Liver (tissue), 9 donors: ENCODE results near the gene RAB35. TPM values are rescaled to one million over a fixed set of nuclear protein-coding genes. Genes with fewer than 3 reads are reported as not detected.

Experiments
- DNase-seq: peaks from one replicate; pipeline ENCODE4 v3.0.0-alpha.2; 2017; ENCODE audit warnings: low spot score
- H3K27ac ChIP-seq, 2 donors: one replicate each; pipeline ENCODE4 v1.7.0; 2013; ENCODE audit warnings: inconsistent platforms in 2 of 2, low read length in 2 of 2, control low read depth in 1 of 2, low read depth in 1 of 2, mild to moderate bottlenecking in 1 of 2
- H3K27me3 ChIP-seq, 4 donors: one replicate each; pipeline versions ENCODE4 v1.6.1 to v1.7.0; 2013; ENCODE audit warnings: low read length in 3 of 4, inconsistent platforms in 1 of 4, mild to moderate bottlenecking in 1 of 4, moderate library complexity in 1 of 4; ENCODE audit not compliant: control insufficient read depth in 4 of 4, insufficient read depth in 4 of 4
- H3K36me3 ChIP-seq, 4 donors: one replicate each; pipeline versions ENCODE4 v1.6.1 to v1.7.0; 2013; ENCODE audit warnings: low read length in 3 of 4, mild to moderate bottlenecking in 3 of 4, low read depth in 1 of 4, moderate library complexity in 1 of 4; ENCODE audit not compliant: control insufficient read depth in 4 of 4, insufficient read depth in 3 of 4
- H3K4me1 ChIP-seq, 4 donors: one replicate each; pipeline versions ENCODE4 v1.6.1 to v1.7.0; 2013; ENCODE audit warnings: low read length in 3 of 4, mild to moderate bottlenecking in 3 of 4, moderate library complexity in 1 of 4; ENCODE audit not compliant: control insufficient read depth in 4 of 4, insufficient read depth in 4 of 4
- H3K4me3 ChIP-seq, 3 donors: one replicate each; pipeline versions ENCODE4 v1.6.1 to v1.7.0; 2013; ENCODE audit warnings: low read length in 3 of 3, control low read depth in 1 of 3, low read depth in 1 of 3, mild to moderate bottlenecking in 1 of 3
- H3K9ac ChIP-seq, 2 donors: one replicate each; pipeline ENCODE4 v1.7.0; 2013; ENCODE audit warnings: low read length in 2 of 2, mild to moderate bottlenecking in 2 of 2, moderate library complexity in 2 of 2, control low read depth in 1 of 2, low read depth in 1 of 2
- H3K9me3 ChIP-seq, 4 donors: one replicate each; pipeline versions ENCODE4 v1.6.1 to v1.7.0; 2013; ENCODE audit warnings: low read length in 3 of 4; ENCODE audit not compliant: control insufficient read depth in 4 of 4
- EGR1 ChIP-seq, 2 donors: IDR thresholded peaks; 2 replicates each; pipeline ENCODE4 v1.6.1; 2016 to 2018; ENCODE audit warnings: antibody characterized with exemption in 2 of 2, low read depth in 2 of 2
- FOXA1 ChIP-seq: IDR thresholded peaks from 2 replicates; pipeline ENCODE4 v1.6.1; 2016; ENCODE audit warnings: antibody characterized with exemption
- FOXA2 ChIP-seq: IDR thresholded peaks from 2 replicates; pipeline ENCODE4 v1.6.1; 2016; ENCODE audit warnings: antibody characterized with exemption
- GABPA ChIP-seq, 2 donors: IDR thresholded peaks in 1 of 2; conservative IDR thresholded peaks in 1 of 2; 2 replicates each; pipeline ENCODE4 v1.6.1; 2016; ENCODE audit warnings: antibody characterized with exemption in 2 of 2, mild to moderate bottlenecking in 1 of 2, moderate library complexity in 1 of 2
- HNF4A ChIP-seq, 2 donors: conservative IDR thresholded peaks; 2 replicates each; pipeline ENCODE4 v1.6.1; 2016; ENCODE audit warnings: antibody characterized with exemption in 2 of 2, mild to moderate bottlenecking in 2 of 2
- HNF4G ChIP-seq: IDR thresholded peaks from 2 replicates; pipeline ENCODE4 v1.6.1; 2016; ENCODE audit warnings: antibody characterized with exemption
- JUND ChIP-seq, 2 donors: IDR thresholded peaks; 2 replicates each; pipeline ENCODE4 v1.6.1; 2016; ENCODE audit warnings: antibody characterized with exemption in 2 of 2
- NR2F2 ChIP-seq: IDR thresholded peaks from 2 replicates; pipeline ENCODE4 v1.6.1; 2016; ENCODE audit warnings: antibody characterized with exemption
- RAD21 ChIP-seq, 2 donors: IDR thresholded peaks; 2 replicates each; pipeline ENCODE4 v1.6.1; 2016; ENCODE audit warnings: antibody characterized with exemption in 2 of 2, mild to moderate bottlenecking in 2 of 2
- RXRA ChIP-seq, 2 donors: IDR thresholded peaks; 2 replicates each; pipeline ENCODE4 v1.6.1; 2017 to 2018; ENCODE audit warnings: antibody characterized with exemption in 2 of 2, mild to moderate bottlenecking in 1 of 2
- SP1 ChIP-seq: IDR thresholded peaks from 2 replicates; pipeline ENCODE4 v1.6.1; 2018; ENCODE audit warnings: antibody characterized with exemption, mild to moderate bottlenecking
- TAF1 ChIP-seq: conservative IDR thresholded peaks from 2 replicates; pipeline ENCODE4 v1.6.1; 2016; ENCODE audit warnings: antibody characterized with exemption, mild to moderate bottlenecking
- YY1 ChIP-seq: IDR thresholded peaks from 2 replicates; pipeline ENCODE4 v1.6.1; 2016; ENCODE audit warnings: antibody characterized with exemption, mild to moderate bottlenecking
- WGBS: extraction: QIAGEN DNeasy Blood & Tissue Kit; methylation state at CpG from one replicate; pipeline ENCODE4 v1.1.7; 2013; 5-methylcytosine and 5-hydroxymethylcytosine counted together
- polyA plus RNA-seq, 2 donors: library from polyadenylated mRNA; stranded (reverse) in 1 of 2; unstranded in 1 of 2; fragments of 200-250 nt in 1 of 2; fragments of >200 nt in 1 of 2; fragmentation: Nextera tagmentation in 1 of 2; extraction: Ambion mirVana in 1 of 2; gene quantifications; one replicate each; pipeline versions ENCODE4 v1.2.1 to v1.2.3, GENCODE V29; 2013 to 2015
- total RNA-seq, 2 donors: library from RNA; depleted of rRNA; stranded (reverse); fragments of >200 nt; gene quantifications; one replicate each; pipeline ENCODE4 v1.2.3, GENCODE V29; 2014
- TF ChIP-seq, protein P1 (sequence below): IDR thresholded peaks from 2 replicates; pipeline ENCODE4 v1.6.1; 2016; ENCODE audit warnings: antibody characterized with exemption
- TF ChIP-seq, protein P2 (sequence below): IDR thresholded peaks from 2 replicates; pipeline ENCODE4 v1.6.1; 2016; ENCODE audit warnings: antibody characterized with exemption
- TF ChIP-seq, protein P3 (sequence below): IDR thresholded peaks from 2 replicates; pipeline ENCODE4 v1.6.1; 2016; ENCODE audit warnings: antibody characterized with exemption
- TF ChIP-seq, protein P4 (sequence below): IDR thresholded peaks from 2 replicates; pipeline ENCODE4 v1.6.1; 2016; ENCODE audit warnings: antibody characterized with exemption, mild to moderate bottlenecking
- donor health status: healthy.
- donor health status: healthy.
- donor health status: healthy.
- donor health status: healthy.
- donor health status: healthy.

Gene RAB35
- total and polyA plus RNA-seq, 4 donors, result 7.4 to 14.4 (median 10.2) TPM

DNA sequence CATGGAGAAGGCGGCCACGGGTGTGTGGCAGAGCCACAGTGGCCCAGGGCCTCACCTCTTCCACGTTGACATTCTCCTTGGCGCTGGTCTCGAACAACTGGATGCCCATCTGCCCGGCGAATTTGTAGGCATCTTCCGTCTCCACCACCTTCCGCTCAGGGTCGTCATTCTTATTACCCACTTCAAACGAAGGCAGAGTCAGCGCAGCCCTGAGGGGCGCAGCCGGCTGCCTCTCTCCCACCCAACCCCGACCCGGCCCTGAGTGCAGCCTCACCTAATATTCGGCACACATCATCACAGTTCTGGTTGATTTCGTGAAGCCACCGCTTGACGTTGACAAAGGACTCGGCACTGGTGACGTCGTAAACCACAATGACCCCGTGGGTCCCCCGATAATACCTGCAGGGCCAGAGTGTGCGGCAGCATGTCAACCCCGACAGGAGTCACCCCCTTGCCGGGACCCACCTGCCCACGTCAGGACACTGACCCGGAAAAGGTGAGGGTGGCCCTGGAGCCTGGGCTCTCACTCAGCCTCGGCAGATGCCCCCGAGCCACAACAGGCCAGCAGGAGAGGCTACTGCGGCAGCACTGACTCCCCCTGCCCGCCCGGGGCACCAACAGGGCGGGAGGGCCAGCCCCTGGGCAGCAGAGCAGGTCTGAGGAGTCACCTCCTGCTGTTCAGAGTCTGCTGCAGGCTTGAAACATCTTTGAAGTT lies 17.6 kb downstream of the RAB35 start:
- TF ChIP-seq RAD21 (IDR thresholded peaks at IDR 0.05) (no peak), GABPA (IDR thresholded peaks at IDR 0.05 in 1 of 2, conservative IDR thresholded peaks at IDR 0.05 in 1 of 2) (no peak), FOXA1 (no peak), HNF4G (no peak), RXRA (IDR thresholded peaks at IDR 0.05) (no peak), HNF4A (conservative IDR thresholded peaks at IDR 0.05) (no peak), NR2F2 (no peak), FOXA2 (no peak), SP1 (no peak), YY1 (no peak), JUND (IDR thresholded peaks at IDR 0.05) (no peak), EGR1 (IDR thresholded peaks at IDR 0.05; ENCODE audit: low read depth in 2 of 2) (no peak)
- TF ChIP-seq, protein P1, sequence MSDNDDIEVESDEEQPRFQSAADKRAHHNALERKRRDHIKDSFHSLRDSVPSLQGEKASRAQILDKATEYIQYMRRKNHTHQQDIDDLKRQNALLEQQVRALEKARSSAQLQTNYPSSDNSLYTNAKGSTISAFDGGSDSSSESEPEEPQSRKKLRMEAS, result no peak
- TF ChIP-seq, protein P2, sequence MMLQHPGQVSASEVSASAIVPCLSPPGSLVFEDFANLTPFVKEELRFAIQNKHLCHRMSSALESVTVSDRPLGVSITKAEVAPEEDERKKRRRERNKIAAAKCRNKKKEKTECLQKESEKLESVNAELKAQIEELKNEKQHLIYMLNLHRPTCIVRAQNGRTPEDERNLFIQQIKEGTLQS, result no peak
- TF ChIP-seq, protein P3, sequence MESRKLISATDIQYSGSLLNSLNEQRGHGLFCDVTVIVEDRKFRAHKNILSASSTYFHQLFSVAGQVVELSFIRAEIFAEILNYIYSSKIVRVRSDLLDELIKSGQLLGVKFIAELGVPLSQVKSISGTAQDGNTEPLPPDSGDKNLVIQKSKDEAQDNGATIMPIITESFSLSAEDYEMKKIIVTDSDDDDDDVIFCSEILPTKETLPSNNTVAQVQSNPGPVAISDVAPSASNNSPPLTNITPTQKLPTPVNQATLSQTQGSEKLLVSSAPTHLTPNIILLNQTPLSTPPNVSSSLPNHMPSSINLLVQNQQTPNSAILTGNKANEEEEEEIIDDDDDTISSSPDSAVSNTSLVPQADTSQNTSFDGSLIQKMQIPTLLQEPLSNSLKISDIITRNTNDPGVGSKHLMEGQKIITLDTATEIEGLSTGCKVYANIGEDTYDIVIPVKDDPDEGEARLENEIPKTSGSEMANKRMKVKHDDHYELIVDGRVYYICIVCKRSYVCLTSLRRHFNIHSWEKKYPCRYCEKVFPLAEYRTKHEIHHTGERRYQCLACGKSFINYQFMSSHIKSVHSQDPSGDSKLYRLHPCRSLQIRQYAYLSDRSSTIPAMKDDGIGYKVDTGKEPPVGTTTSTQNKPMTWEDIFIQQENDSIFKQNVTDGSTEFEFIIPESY, result no peak
- no peak overlapping the region for H3K4me3 ChIP-seq
- peaks cover 9 to 46% (median 14%) of the 10 kb centered on the region in 4 donors for H3K36me3 ChIP-seq
- no peak overlapping the region for H3K27ac ChIP-seq
- no peaks in the 10 kb centered on the region for H3K27me3 ChIP-seq
- no peak overlapping the region for H3K9ac ChIP-seq
- WGBS, result 97% methylated on average over 36 of the region's 36 CpGs
- no peak for DNase-seq
- no peaks in the 10 kb centered on the region for H3K9me3 ChIP-seq
- peaks cover 0 to 9% (median 3%) of the 10 kb centered on the region in 4 donors for H3K4me1 ChIP-seq

DNA sequence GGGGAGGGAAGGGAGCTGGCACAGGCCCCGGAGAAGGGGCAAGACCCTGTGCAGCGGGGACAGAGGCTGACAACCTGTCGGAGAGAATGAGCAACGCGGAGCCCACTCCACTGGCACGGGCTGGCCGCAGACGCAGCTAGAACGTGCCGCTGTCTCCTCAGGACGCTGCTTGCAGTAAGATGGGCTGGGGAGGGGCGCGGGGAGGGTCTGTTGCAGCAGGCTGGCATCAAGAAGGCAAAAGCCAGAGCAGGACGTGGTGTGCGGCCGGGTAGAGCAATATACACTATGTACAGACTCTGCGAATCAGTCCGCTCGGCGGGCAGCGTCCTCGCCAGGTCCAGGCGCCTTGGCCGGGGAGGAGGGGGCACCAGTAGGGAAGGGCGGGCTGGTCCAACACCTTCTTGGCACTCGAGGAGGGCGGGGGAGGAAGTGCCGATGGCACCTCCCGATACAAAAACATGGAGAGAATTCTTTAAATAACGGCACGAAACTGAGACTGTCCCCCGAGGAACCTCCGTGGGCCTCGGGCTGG lies 19.8 kb downstream of the RAB35 start:
- no peaks in the 10 kb centered on the region for H3K27me3 ChIP-seq
- no peak overlapping the region for H3K9ac ChIP-seq
- H3K27ac ChIP-seq, result no peak overlapping the region
- H3K36me3 ChIP-seq, result peaks cover 2 to 36% (median 13%) of the 10 kb centered on the region in 4 donors
- WGBS, result 96% methylated on average over 34 of the region's 34 CpGs
- H3K4me1 ChIP-seq, result peaks cover 0 to 3% (median 2%) of the 10 kb centered on the region in 4 donors
- TF ChIP-seq EGR1 (IDR thresholded peaks at IDR 0.05; ENCODE audit: low read depth in 2 of 2) (no peak), GABPA (IDR thresholded peaks at IDR 0.05 in 1 of 2, conservative IDR thresholded peaks at IDR 0.05 in 1 of 2) (no peak), FOXA1 (no peak), RXRA (IDR thresholded peaks at IDR 0.05) (no peak), HNF4G (no peak), HNF4A (conservative IDR thresholded peaks at IDR 0.05) (no peak), NR2F2 (no peak), TAF1 (no peak), JUND (IDR thresholded peaks at IDR 0.05) (no peak), YY1 (no peak), SP1 (no peak), FOXA2 (no peak), RAD21 (IDR thresholded peaks at IDR 0.05) (no peak)
- TF ChIP-seq, protein P3, result no peak
- TF ChIP-seq, protein P2, result no peak
- TF ChIP-seq, protein P1, result no peak
- TF ChIP-seq, protein P4, sequence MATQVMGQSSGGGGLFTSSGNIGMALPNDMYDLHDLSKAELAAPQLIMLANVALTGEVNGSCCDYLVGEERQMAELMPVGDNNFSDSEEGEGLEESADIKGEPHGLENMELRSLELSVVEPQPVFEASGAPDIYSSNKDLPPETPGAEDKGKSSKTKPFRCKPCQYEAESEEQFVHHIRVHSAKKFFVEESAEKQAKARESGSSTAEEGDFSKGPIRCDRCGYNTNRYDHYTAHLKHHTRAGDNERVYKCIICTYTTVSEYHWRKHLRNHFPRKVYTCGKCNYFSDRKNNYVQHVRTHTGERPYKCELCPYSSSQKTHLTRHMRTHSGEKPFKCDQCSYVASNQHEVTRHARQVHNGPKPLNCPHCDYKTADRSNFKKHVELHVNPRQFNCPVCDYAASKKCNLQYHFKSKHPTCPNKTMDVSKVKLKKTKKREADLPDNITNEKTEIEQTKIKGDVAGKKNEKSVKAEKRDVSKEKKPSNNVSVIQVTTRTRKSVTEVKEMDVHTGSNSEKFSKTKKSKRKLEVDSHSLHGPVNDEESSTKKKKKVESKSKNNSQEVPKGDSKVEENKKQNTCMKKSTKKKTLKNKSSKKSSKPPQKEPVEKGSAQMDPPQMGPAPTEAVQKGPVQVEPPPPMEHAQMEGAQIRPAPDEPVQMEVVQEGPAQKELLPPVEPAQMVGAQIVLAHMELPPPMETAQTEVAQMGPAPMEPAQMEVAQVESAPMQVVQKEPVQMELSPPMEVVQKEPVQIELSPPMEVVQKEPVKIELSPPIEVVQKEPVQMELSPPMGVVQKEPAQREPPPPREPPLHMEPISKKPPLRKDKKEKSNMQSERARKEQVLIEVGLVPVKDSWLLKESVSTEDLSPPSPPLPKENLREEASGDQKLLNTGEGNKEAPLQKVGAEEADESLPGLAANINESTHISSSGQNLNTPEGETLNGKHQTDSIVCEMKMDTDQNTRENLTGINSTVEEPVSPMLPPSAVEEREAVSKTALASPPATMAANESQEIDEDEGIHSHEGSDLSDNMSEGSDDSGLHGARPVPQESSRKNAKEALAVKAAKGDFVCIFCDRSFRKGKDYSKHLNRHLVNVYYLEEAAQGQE, result no peak
- no peak for DNase-seq
- H3K9me3 ChIP-seq, result no peaks in the 10 kb centered on the region
- no peak overlapping the region for H3K4me3 ChIP-seq
